Pancreas (tissue), 10 donors: ENCODE data around the gene LRP3. TPM values are rescaled to one million over a fixed set of nuclear protein-coding genes. Genes with fewer than 3 reads are reported as not detected.

Experiments
- ATAC-seq, 4 donors: fragments of 200-7000 bp; cut with Tn5 transposase; one replicate each; pipeline versions ENCODE4 v1.8.0 to v1.9.1; 2020; ENCODE audit warnings: mild to moderate bottlenecking in 4 of 4, moderate library complexity in 4 of 4
- DNase-seq, 6 donors: peaks; one replicate each; pipeline ENCODE4 v3.0.0-alpha.2; 2020
- FAIRE-seq: peaks from 2 replicates; lab custom pipeline; 2012; peaks lifted over from hg19 to GRCh38; lab: Jason Lieb, UNC
- H3K27ac ChIP-seq, 4 donors: fragments of 200-600 bp; sonication (generic); 1 replicate in 3 of 4; 2 replicates in 1 of 4; pipeline versions ENCODE4 v1.5.0 to v1.8.0; 2020
- H3K27me3 ChIP-seq, 4 donors: fragments of 200-600 bp; one replicate each; pipeline ENCODE4 v1.8.0; 2021
- H3K36me3 ChIP-seq, 3 donors: fragments of 200-600 bp; sonication (generic) in 1 of 3; one replicate each; pipeline versions ENCODE4 v1.5.0 to v1.8.0; 2020 to 2021
- H3K4me1 ChIP-seq, 3 donors: fragments of 200-600 bp; one replicate each; pipeline ENCODE4 v1.8.0; 2021
- H3K4me3 ChIP-seq, 4 donors: fragments of 200-600 bp; sonication (generic) in 2 of 4; one replicate each; pipeline versions ENCODE4 v1.5.0 to v1.8.0; 2020 to 2021
- H3K9me3 ChIP-seq, 4 donors: fragments of 200-600 bp; one replicate each; pipeline ENCODE4 v1.8.0; 2021
- WGBS, 2 donors: extraction: QIAGEN DNeasy Blood & Tissue Kit; methylation state at CpG; one replicate each; pipeline ENCODE4 v1.1.7; 2013; 5-methylcytosine and 5-hydroxymethylcytosine counted together
- intact Hi-C, 3 donors: fragments of 100-400 bp; cut with DNase I; formaldehyde crosslinking; loops; one replicate each; pipeline versions ENCODE4 v1.11.1 to v1.14.2; 2022
- polyA plus RNA-seq, 2 donors: library from polyadenylated mRNA; stranded (reverse); fragments of 200-250 nt; gene quantifications; one replicate each; pipeline ENCODE4 v1.2.3, GENCODE V29; 2013
- total RNA-seq, 6 donors: library from RNA; stranded (reverse); fragmentation: NEBNext Ultra II Directional in 4 of 6; extraction: Animal tissue kit (Norgen Biotek cat#: 25700) in 4 of 6; gene quantifications; one replicate each; pipeline versions ENCODE4 v1.2.1 to v1.2.4, GENCODE V29; 2021 to 2023
- TF ChIP-seq, protein P1 (sequence below), 4 donors: fragments of 200-600 bp; sonication (generic) in 3 of 4; IDR thresholded peaks; one replicate each; pipeline versions ENCODE4 v1.5.0 to v1.8.0; 2021; ENCODE audit warnings: antibody characterized with exemption in 4 of 4
- donor health status: healthy with polysubstance abuse.
- donor health status: DM: no; HTN: no; CAD: no; lungs with moderate emphysema.
- donor health status: DM: no; HTN: no; CAD: no.
- donor health status: control.
- donor health status: control.
- donor health status: Bipolar disorder and iron deficiency.
- donor health status: DM: yes; HTN: yes; CAD: no.
- donor health status: DM: no; HTN: no; CAD: no.
- donor health status: DM: no; HTN: no; CAD: no.
- donor health status: DM: yes; HTN: yes; CAD: no.

LRP3 gene
- total and polyA plus RNA-seq, 8 donors: 7.2 to 21.0 (median 13.2) TPM

DNA sequence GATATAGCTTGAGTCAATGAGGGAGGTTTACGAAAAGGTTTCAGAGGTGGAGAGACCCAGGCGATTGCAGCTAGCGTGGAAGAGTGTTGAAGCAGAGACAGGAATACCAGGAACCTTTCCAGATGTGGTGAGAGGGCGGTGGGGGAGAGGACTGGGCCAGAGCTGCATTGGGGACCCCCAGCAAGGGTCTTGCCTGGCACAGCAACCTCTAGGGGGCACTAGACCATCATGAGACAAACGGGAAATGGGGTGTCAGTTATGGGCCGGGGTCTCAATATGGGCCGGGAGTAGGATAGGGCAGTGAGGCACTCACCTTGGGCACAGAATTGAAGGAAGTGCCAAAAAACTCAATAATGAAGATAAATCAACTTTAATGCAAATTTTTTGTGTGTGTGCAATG, 2.1 kb upstream of the LRP3 start:
- TF ChIP-seq, protein P1, sequence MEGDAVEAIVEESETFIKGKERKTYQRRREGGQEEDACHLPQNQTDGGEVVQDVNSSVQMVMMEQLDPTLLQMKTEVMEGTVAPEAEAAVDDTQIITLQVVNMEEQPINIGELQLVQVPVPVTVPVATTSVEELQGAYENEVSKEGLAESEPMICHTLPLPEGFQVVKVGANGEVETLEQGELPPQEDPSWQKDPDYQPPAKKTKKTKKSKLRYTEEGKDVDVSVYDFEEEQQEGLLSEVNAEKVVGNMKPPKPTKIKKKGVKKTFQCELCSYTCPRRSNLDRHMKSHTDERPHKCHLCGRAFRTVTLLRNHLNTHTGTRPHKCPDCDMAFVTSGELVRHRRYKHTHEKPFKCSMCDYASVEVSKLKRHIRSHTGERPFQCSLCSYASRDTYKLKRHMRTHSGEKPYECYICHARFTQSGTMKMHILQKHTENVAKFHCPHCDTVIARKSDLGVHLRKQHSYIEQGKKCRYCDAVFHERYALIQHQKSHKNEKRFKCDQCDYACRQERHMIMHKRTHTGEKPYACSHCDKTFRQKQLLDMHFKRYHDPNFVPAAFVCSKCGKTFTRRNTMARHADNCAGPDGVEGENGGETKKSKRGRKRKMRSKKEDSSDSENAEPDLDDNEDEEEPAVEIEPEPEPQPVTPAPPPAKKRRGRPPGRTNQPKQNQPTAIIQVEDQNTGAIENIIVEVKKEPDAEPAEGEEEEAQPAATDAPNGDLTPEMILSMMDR (IDR thresholded peaks at IDR 0.05): no peak
- Histone ChIP-seq H3K27ac (no peak overlapping the region), H3K4me3 (no peak overlapping the region), H3K36me3 (no peaks in the 10 kb centered on the region), H3K4me1 (peaks cover 0 to 6% (median 0%) of the 10 kb centered on the region in 3 donors), H3K9me3 (no peaks in the 10 kb centered on the region), H3K27me3 (no peaks in the 10 kb centered on the region)
- peak in 2 of 6 donors; percentile 16 to 28 for DNase-seq
- no peak for FAIRE-seq
- WGBS, 2 donors: 69 to 75% methylated on average over 7 of the region's 7 CpGs
- intact Hi-C loops: no loop called here
- ATAC-seq: no peak

DNA sequence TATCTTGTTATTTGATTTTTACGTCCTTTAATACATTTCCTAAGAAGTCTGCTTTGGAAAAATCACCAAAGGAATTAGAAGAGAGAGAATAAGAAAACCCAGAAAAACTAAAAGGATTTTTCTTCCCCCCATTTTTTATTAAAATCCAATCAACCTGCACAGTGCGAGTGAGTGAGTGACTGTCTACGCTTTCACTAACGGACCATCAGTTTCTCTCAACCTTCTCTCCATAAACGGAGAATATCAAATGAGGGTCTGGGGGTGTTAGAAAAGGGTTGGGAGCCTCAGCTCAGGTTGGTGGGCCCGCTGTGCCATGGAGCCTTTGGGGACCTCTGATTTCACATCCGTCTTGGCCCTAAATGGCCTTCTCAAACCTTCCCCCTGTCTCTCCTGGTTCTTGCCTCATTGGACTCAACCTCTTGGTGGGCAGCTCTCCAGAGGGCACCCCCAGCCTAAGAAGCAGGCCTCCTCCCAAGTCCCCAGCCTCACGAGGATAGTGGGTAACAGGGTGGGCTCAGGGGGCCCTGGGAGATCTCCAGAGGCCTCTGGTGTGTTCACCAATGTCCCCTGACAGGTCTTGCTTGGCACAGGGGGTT, 763 bp upstream of the LRP3 start:
- no peak for FAIRE-seq
- H3K27ac ChIP-seq: no peak overlapping the region

DNA sequence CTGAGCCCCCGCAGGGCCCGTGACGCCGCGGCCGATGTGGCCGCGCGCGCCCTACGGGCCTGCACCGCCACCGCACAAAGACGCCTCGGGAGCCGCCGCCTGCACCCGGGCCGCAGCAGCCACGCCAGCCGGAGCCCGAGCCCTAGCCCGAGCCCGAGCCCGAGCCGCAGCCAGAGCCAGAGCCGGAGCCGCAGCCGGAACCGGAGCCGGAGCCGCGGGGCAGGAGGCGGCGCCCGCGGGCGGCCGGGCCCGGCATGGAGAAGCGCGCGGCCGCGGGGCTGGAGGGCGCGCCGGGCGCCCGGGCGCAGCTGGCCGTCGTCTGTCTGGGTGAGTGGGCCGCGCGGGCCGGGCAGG, 379 bp downstream of the LRP3 start:
- peak overlapping the region; percentile 37 to 68 (median 54) for H3K4me3 ChIP-seq
- DNase-seq: peak in 2 of 6 donors; percentile 47 to 70
- TF ChIP-seq, protein P1 (IDR thresholded peaks at IDR 0.05): no peak
- H3K27ac ChIP-seq: no peak overlapping the region
- intact Hi-C loops: no loop called here
- no peak for FAIRE-seq
- ATAC-seq: peak; percentile 18 to 65 (median 23)
- no peaks in the 10 kb centered on the region for H3K9me3 ChIP-seq
- no peaks in the 10 kb centered on the region for H3K27me3 ChIP-seq
- 0 to 1% methylated on average over 10 to 57 of the region's 57 CpGs for WGBS, 2 donors
- H3K36me3 ChIP-seq: no peaks in the 10 kb centered on the region
- H3K4me1 ChIP-seq: peaks cover 0 to 6% (median 0%) of the 10 kb centered on the region in 3 donors

More for the DNA sequence above, 763 bp upstream of the LRP3 start:
- peaks cover 0 to 6% (median 0%) of the 10 kb centered on the region in 3 donors for H3K4me1 ChIP-seq
- 82 to 87% methylated on average over 8 of the region's 8 CpGs for WGBS, 2 donors
- intact Hi-C loops: no loop called here
- ATAC-seq (no peak), DNase-seq (no peak)
- H3K4me3 ChIP-seq: peak overlapping the region in 1 of 4 donors; percentile 33
- TF ChIP-seq, protein P1 (IDR thresholded peaks at IDR 0.05): no peak
- H3K27me3 ChIP-seq: no peaks in the 10 kb centered on the region
- H3K36me3 ChIP-seq: no peaks in the 10 kb centered on the region
- H3K9me3 ChIP-seq: no peaks in the 10 kb centered on the region

DNA sequence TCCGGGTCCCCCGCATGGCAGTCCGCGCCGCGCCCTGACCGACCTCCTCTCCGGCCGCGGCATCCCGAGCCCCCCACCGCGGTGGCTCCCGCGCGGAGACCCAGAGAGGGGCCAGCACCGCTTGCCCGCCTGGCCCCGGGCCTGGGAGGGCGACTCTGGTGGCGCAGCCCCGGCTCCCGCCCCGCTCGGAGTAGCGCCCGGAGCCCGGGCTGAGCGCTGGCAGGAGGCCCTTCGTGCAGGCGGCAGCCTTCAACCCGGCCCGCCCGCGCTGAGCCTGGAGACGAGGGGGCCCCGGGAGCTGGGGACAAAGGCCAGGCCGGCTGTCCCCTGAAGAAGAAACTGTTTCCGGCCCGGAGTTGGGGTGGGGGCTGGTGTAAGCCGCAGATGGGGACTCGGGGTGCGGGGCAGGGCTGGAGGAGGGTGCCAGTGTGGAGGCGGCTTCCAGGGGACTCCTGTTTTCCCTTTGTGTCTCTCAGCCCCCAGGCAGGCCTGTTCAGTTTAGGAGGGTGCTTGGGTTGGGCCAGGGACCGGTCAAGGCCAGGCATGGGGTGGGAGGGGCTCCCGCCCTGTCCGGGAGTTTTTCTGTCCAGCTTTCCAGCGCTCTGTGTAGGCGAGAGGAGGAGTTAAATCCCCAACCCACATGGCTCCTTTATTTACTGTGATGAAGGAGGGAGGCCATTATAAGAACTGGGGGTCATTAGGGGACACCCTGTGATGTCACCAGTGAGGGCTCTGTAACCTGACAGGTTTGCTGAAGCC, 935 bp downstream of the LRP3 start:
- peak overlapping the region; percentile 37 to 68 (median 54) for H3K4me3 ChIP-seq
- TF ChIP-seq, protein P1 (IDR thresholded peaks at IDR 0.05): no peak
- no peaks in the 10 kb centered on the region for H3K27me3 ChIP-seq
- H3K9me3 ChIP-seq: no peaks in the 10 kb centered on the region
- DNase-seq (peak in 5 of 6 donors; percentile 40 to 80 (median 55)), FAIRE-seq (no peak), ATAC-seq (peak; percentile 68 to 79 (median 74))
- intact Hi-C loops: no loop called here
- WGBS, 2 donors: 0 to 1% methylated on average over 47 to 49 of the region's 49 CpGs
- H3K27ac ChIP-seq: peak overlapping the region in 1 of 4 donors; percentile 3
- peaks cover 0 to 6% (median 0%) of the 10 kb centered on the region in 3 donors for H3K4me1 ChIP-seq
- no peaks in the 10 kb centered on the region for H3K36me3 ChIP-seq
